IMR-90 (cell line): ENCODE measurements around the gene ACACB.

ENCODE experiments used
- CTCF ChIP-seq: conservative IDR thresholded peaks from 2 replicates; pipeline ENCODE4 v1.5.1; 2012; ENCODE audit warnings: mild to moderate bottlenecking, low read depth, low read length, improper control_type of control experiment
- RAD21 ChIP-seq: IDR thresholded peaks from 2 replicates; pipeline ENCODE4 v1.6.1; 2012; ENCODE audit warnings: low read length, improper control_type of control experiment

GRCh38 chr12:109253913-109254544, 137.6 kb downstream of the ACACB start:
- TF ChIP-seq CTCF (no peak), RAD21 (no peak)
